Lower lobe of right lung (tissue), 2 donors: ENCODE results near the gene ADCY3. TPM values are rescaled to one million over a fixed set of nuclear protein-coding genes. Genes with fewer than 3 reads are reported as not detected.

Source experiments
- ATAC-seq, 2 donors: fragments of 200-7000 bp; cut with Tn5 transposase; one replicate each; pipeline ENCODE4 v1.9.1; 2020 to 2022; ENCODE audit warnings: mild to moderate bottlenecking in 2 of 2, moderate library complexity in 2 of 2
- DNase-seq: peaks from one replicate; pipeline ENCODE4 v3.0.0-alpha.2; 2020
- H3K27ac ChIP-seq: fragments of 200-600 bp; one replicate; pipeline ENCODE4 v1.8.0; 2022
- H3K27me3 ChIP-seq: fragments of 200-600 bp; one replicate; pipeline ENCODE4 v1.8.0; 2022; ENCODE audit warnings: low read depth
- H3K36me3 ChIP-seq: fragments of 200-600 bp; one replicate; pipeline ENCODE4 v1.8.0; 2022; ENCODE audit warnings: mild to moderate bottlenecking
- H3K4me1 ChIP-seq: fragments of 200-600 bp; one replicate; pipeline ENCODE4 v1.8.0; 2022
- H3K4me3 ChIP-seq: fragments of 200-600 bp; one replicate; pipeline ENCODE4 v1.8.0; 2022; ENCODE audit warnings: mild to moderate bottlenecking
- H3K9me3 ChIP-seq: fragments of 200-600 bp; one replicate; pipeline ENCODE4 v1.8.0; 2022
- intact Hi-C: fragments of 100-400 bp; cut with DNase I; formaldehyde crosslinking; loops from one replicate; pipeline ENCODE4 v1.11.0; 2022
- total RNA-seq: library from RNA; stranded (reverse); fragmentation: NEBNext Ultra II Directional; extraction: Animal tissue kit (Norgen Biotek cat#: 25700); gene quantifications from one replicate; pipeline ENCODE4 v1.2.1, GENCODE V29; 2021
- TF ChIP-seq, protein P1 (sequence below): fragments of 200-600 bp; IDR thresholded peaks from one replicate; pipeline ENCODE4 v1.8.0; 2022; ENCODE audit warnings: antibody characterized with exemption, mild to moderate bottlenecking
- donor health status: DM: no; HTN: yes; CAD: no; lungs with severe emphysema.

ADCY3 gene
- total RNA-seq, 1 donor from 2014 or later, result 36.1 TPM

DNA sequence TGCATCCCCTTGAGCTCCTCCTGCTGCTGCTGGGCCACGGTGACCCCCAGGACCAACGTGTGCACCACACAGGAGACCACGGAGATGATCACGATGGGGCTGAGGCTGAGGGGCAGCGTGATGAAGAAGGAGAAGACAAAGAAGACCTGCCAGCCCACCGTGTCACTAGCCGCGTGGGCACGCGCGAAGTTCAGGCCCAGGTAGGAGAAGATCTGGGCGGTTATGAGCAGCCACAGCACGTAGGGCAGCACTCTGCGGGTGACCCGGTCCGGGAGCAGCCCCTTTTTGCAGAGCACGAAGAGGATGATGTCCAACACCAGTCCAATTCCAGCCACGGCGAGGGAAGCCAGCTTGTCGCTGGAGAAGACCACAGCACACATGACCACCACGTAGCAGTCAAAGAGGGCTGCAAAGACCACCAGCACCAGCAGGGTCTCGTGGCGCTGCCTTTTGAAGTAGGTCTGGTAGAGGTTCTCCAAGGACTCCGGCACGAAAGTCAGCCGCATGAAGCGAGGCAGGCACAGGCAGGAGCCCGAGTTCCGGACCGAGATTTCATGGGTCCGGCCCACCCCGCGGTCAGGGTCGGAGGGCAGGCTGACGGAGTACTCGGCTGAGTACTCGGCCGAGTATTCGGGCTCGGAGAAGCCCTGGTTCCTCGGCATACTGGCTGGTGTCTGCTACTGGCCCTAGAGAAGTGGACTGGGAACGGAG is 1.6 kb downstream of the ADCY3 start:
- ATAC-seq, result no peak
- H3K27ac ChIP-seq, result peak overlapping the region; percentile 65
- TF ChIP-seq, protein P1, sequence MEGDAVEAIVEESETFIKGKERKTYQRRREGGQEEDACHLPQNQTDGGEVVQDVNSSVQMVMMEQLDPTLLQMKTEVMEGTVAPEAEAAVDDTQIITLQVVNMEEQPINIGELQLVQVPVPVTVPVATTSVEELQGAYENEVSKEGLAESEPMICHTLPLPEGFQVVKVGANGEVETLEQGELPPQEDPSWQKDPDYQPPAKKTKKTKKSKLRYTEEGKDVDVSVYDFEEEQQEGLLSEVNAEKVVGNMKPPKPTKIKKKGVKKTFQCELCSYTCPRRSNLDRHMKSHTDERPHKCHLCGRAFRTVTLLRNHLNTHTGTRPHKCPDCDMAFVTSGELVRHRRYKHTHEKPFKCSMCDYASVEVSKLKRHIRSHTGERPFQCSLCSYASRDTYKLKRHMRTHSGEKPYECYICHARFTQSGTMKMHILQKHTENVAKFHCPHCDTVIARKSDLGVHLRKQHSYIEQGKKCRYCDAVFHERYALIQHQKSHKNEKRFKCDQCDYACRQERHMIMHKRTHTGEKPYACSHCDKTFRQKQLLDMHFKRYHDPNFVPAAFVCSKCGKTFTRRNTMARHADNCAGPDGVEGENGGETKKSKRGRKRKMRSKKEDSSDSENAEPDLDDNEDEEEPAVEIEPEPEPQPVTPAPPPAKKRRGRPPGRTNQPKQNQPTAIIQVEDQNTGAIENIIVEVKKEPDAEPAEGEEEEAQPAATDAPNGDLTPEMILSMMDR, result no peak
- peak overlapping the region; percentile 69 for H3K4me3 ChIP-seq
- no peak for DNase-seq
- no peaks in the 10 kb centered on the region for H3K27me3 ChIP-seq
- H3K36me3 ChIP-seq, result no peaks in the 10 kb centered on the region
- H3K4me1 ChIP-seq, result peaks cover 14% of the 10 kb centered on the region
- intact Hi-C loops, result no loop called here
- H3K9me3 ChIP-seq, result no peaks in the 10 kb centered on the region

DNA sequence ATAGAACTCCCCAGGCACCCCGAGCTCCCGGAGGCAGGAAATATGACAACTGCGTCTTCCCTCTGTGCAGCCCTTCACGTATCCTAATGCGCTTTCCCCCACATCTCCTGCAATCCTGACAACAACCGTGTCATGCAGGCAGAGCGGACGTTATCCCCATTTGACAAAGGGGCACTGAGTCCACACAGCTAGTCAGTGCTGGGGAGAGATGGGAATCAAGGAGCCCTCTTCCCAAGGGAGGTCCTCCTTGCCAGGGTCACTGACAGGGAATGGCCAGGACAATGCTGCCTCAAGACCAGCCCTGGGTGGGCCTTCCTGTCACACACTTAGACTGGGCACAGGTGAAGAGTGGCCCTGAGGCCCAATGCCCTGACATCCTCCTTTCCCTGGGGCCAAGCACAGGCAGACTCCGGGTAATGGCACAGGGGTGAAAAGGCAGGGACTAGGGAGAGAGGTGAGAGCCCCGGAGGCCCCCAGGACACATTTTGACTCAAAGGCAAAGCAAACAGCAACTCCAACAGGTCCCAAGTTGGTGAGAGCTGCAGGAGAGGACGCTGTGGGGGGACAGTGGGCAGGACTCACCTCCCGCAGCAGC is 2.2 kb downstream of the ADCY3 start:
- H3K4me1 ChIP-seq, result peaks cover 14% of the 10 kb centered on the region
- H3K9me3 ChIP-seq, result no peaks in the 10 kb centered on the region
- ATAC-seq, result no peak
- no peaks in the 10 kb centered on the region for H3K36me3 ChIP-seq
- DNase-seq, result no peak
- H3K27me3 ChIP-seq, result no peaks in the 10 kb centered on the region
- no peak overlapping the region for H3K27ac ChIP-seq
- H3K4me3 ChIP-seq, result peak overlapping the region; percentile 69
- TF ChIP-seq, protein P1, result no peak
- intact Hi-C loops, result no loop called here

DNA sequence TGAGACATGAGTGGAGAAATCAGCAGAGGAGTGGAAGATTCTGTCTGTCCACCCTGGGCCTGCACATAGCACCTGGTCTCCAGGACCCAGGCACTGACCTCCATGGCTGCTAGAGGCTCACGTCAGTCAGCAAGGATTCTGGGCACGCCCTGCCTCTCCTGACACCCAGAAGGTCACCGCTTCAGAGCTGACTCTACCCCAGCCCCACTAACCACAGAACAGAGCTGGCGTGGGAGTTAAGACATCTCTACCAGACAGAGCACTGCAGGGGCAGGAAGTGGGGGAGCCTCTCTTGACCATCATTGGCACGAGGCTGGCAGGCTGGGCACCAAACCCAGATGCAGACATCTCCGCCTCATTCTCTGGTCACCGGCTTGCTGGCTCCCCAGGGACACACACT is 3.0 kb downstream of the ADCY3 start:
- DNase-seq (no peak), ATAC-seq (no peak)
- intact Hi-C loops, result no loop called here
- H3K27ac ChIP-seq, result no peak overlapping the region
- H3K9me3 ChIP-seq, result no peaks in the 10 kb centered on the region
- no peaks in the 10 kb centered on the region for H3K36me3 ChIP-seq
- H3K4me1 ChIP-seq, result peaks cover 14% of the 10 kb centered on the region
- H3K27me3 ChIP-seq, result no peaks in the 10 kb centered on the region
- peak overlapping the region; percentile 69 for H3K4me3 ChIP-seq
- TF ChIP-seq, protein P1, result no peak

DNA sequence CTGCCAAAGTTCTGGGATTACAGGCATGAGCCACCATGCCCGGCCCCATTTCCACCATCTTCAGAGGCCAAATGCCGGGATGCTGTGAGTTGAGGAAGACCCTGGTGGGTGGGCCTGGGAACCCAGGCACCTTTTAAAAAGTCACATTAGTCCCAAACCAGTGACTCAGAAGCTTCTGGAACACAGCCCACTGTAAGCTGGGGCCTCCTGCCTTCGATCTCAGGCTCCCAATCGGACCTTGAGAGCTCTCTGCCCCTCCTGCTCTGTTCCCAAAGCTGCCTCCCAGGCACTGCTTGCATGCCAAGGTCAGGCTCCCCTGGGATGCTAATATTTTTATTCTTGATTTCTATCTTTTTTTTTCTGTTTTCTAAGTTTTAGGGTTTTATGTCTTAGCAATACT is 4.2 kb downstream of the ADCY3 start:
- DNase-seq (no peak), ATAC-seq (no peak)
- intact Hi-C loops, result no loop called here

DNA sequence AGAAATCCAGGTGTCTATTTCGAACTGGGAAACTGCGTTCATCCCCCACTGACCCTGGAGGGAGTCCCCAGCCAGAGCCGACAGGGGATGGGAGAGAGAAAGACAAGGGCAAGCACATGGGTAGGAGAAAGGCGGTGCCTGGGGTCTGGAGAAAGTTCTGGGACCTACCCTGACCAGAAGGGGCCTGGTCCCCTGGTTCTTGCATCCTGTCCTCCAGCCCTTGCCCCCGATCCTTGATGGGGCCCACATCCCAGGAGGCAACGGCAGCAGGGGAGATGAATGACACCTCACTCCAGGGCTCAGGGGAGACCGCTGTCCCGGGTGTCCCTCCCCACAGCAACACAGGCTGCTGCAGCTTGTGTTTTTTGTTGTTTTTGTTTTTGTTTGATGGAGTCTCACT is 4.9 kb downstream of the ADCY3 start:
- no peak overlapping the region for H3K27ac ChIP-seq
- TF ChIP-seq, protein P1, result no peak
- H3K4me3 ChIP-seq, result no peak overlapping the region
- peaks cover 10% of the 10 kb centered on the region for H3K4me1 ChIP-seq
- no peaks in the 10 kb centered on the region for H3K27me3 ChIP-seq
- H3K9me3 ChIP-seq, result no peaks in the 10 kb centered on the region
- intact Hi-C loops, result no loop called here
- no peaks in the 10 kb centered on the region for H3K36me3 ChIP-seq
- no peak for DNase-seq
- ATAC-seq, result no peak

More for the DNA sequence above, 4.2 kb downstream of the ADCY3 start:
- Histone ChIP-seq H3K4me3 (no peak overlapping the region), H3K36me3 (no peaks in the 10 kb centered on the region), H3K9me3 (no peaks in the 10 kb centered on the region), H3K27ac (no peak overlapping the region), H3K4me1 (peaks cover 13% of the 10 kb centered on the region), H3K27me3 (no peaks in the 10 kb centered on the region)
- TF ChIP-seq, protein P1, result no peak
